22Rv1 (cell line): ENCODE results near the gene USH2A.
"Not testable (repeated sequence)": the region's sequence is repeated elsewhere in the genome, so short reads cannot be mapped to it uniquely, and the experiment has no call there.

Source experiments
- H3K27ac ChIP-seq: fragments of 450-650 bp; 2 replicates; pipeline ENCODE4 v1.5.1; 2017
- CTCF ChIP-seq: fragments of 450-650 bp; IDR thresholded peaks from 2 replicates; pipeline ENCODE4 v1.5.1; 2017; ENCODE audit warnings: mild to moderate bottlenecking
- ZFX ChIP-seq: fragments of 450-650 bp; IDR thresholded peaks from 2 replicates; pipeline ENCODE4 v1.6.1; 2017; ENCODE audit warnings: antibody characterized with exemption, borderline replicate concordance

USH2A gene

GRCh38 chr1:216366979-216367378 is 56.3 kb downstream of the USH2A start:
- no peak overlapping the region for H3K27ac ChIP-seq
- no peak for TF ChIP-seq CTCF

GRCh38 chr1:216356945-216357344 is 66.3 kb downstream of the USH2A start:
- TF ChIP-seq ZFX (no peak), CTCF (no peak)
- no peak overlapping the region for H3K27ac ChIP-seq

- H3K27ac ChIP-seq = no peak overlapping the region
- TF ChIP-seq CTCF (no peak), ZFX (no peak)
Observed at GRCh38 chr1:216350186-216350585, 73.1 kb downstream of the USH2A start.

GRCh38 chr1:216346526-216346925 is 76.7 kb downstream of the USH2A start:
- no peak for TF ChIP-seq CTCF
- TF ChIP-seq ZFX = no peak
- no peak overlapping the region for H3K27ac ChIP-seq

- not testable (repeated sequence) for H3K27ac ChIP-seq
Observed at GRCh38 chr1:216340542-216340941, 82.7 kb downstream of the USH2A start.

- TF ChIP-seq ZFX = no peak
- TF ChIP-seq CTCF = no peak
- no peak overlapping the region for H3K27ac ChIP-seq
Observed at GRCh38 chr1:216332462-216332861, 90.8 kb downstream of the USH2A start.

GRCh38 chr1:216332003-216332402 is 91.2 kb downstream of the USH2A start:
- no peak overlapping the region for H3K27ac ChIP-seq
- TF ChIP-seq CTCF = no peak
- no peak for TF ChIP-seq ZFX

- no peak overlapping the region for H3K27ac ChIP-seq
- TF ChIP-seq CTCF (no peak), ZFX (no peak)
Observed at GRCh38 chr1:216331211-216331610, 92.0 kb downstream of the USH2A start.
